Fibroblast of lung (primary cell): Measurements from ENCODE around the gene DUSP21. TPM values are rescaled to one million over a fixed set of nuclear protein-coding genes. Genes with fewer than 3 reads are reported as not detected.

ENCODE experiments used
- DNase-seq, 2 donors: peaks; one replicate each; pipeline versions ENCODE4 v3.0.0 to v3.0.0-alpha.2; 2010; ENCODE audit warnings: low read depth in 2 of 2
- H2AFZ ChIP-seq: 2 replicates; pipeline ENCODE4 v1.5.1; 2012; ENCODE audit warnings: low read length, control low read depth, inconsistent platforms
- H3K27ac ChIP-seq: 2 replicates; pipeline ENCODE4 v1.5.1; 2011; ENCODE audit warnings: low read length, control low read depth; ENCODE audit not compliant: insufficient read depth
- H3K27me3 ChIP-seq: 2 replicates; pipeline ENCODE4 v1.5.1; 2011; ENCODE audit warnings: mild to moderate bottlenecking, low read length; ENCODE audit not compliant: control insufficient read depth, insufficient read depth
- H3K36me3 ChIP-seq: 2 replicates; pipeline ENCODE4 v1.5.1; 2011; ENCODE audit warnings: low read length; ENCODE audit not compliant: control insufficient read depth, insufficient read depth
- H3K4me1 ChIP-seq: 2 replicates; pipeline ENCODE4 v1.5.1; 2011; ENCODE audit warnings: low read length; ENCODE audit not compliant: control insufficient read depth, insufficient read depth; ENCODE audit errors: extremely low read depth
- H3K4me2 ChIP-seq: 2 replicates; pipeline ENCODE4 v1.5.1; 2011; ENCODE audit warnings: low read length, control low read depth; ENCODE audit not compliant: insufficient read depth; ENCODE audit errors: extremely low read depth
- H3K4me3 ChIP-seq, 4 experiments: fragments of 200-600 bp in 1 of 4; sonication (generic) in 1 of 4; replicated peaks in 1 of 4; 2 replicates each; pipeline ENCODE4 v1.5.1; 2011 to 2016; ENCODE audit warnings: low read length in 4 of 4, low read depth in 3 of 4, mild to moderate bottlenecking in 3 of 4, control low read depth in 2 of 4, inconsistent platforms in 1 of 4, mixed read lengths in 1 of 4; ENCODE audit not compliant: insufficient read depth in 1 of 4; ENCODE audit errors: control extremely low read depth in 1 of 4
- H3K79me2 ChIP-seq: 2 replicates; pipeline ENCODE4 v1.5.1; 2012; ENCODE audit warnings: mild to moderate bottlenecking, low read length, inconsistent platforms; ENCODE audit not compliant: control insufficient read depth, insufficient read depth
- H3K9ac ChIP-seq: 2 replicates; pipeline ENCODE4 v1.5.1; 2011; ENCODE audit warnings: mild to moderate bottlenecking, low read length, control low read depth; ENCODE audit not compliant: insufficient read depth
- H3K9me3 ChIP-seq: 2 replicates; pipeline ENCODE4 v1.5.1; 2012; ENCODE audit warnings: low read depth, low read length; ENCODE audit not compliant: control insufficient read depth, insufficient read depth
- H4K20me1 ChIP-seq: 2 replicates; pipeline ENCODE4 v1.5.1; 2011; ENCODE audit warnings: low read length; ENCODE audit not compliant: control insufficient read depth, insufficient read depth; ENCODE audit errors: extremely low read depth
- EZH2 ChIP-seq: IDR thresholded peaks from 2 replicates; pipeline ENCODE4 v1.5.1; 2012; ENCODE audit warnings: low read length, control low read depth, mild to moderate bottlenecking; ENCODE audit errors: missing control alignments
- polyA plus RNA-seq, 2 donors: library from polyadenylated mRNA; depleted of rRNA in 1 of 2; stranded (reverse) in 1 of 2; unstranded in 1 of 2; fragments of >200 nt; gene quantifications; 2 replicates each; pipeline ENCODE4 v1.2.1, GENCODE V29; 2011 to 2012; ENCODE audit warnings: missing spikeins in 1 of 2
- total RNA-seq: library from RNA; depleted of rRNA; stranded (reverse); fragments of >200 nt; gene quantifications from 2 replicates; pipeline ENCODE4 v1.2.1, GENCODE V29; 2014
- TF ChIP-seq, protein P1 (sequence below), 2 donors: IDR thresholded peaks in 1 of 2; conservative IDR thresholded peaks in 1 of 2; 1 replicate in 1 of 2; 2 replicates in 1 of 2; pipeline ENCODE4 v1.5.1; 2011 to 2012; ENCODE audit warnings: low read length in 2 of 2, control low read depth in 1 of 2, inconsistent platforms in 1 of 2, low read depth in 1 of 2, mild to moderate bottlenecking in 1 of 2

DUSP21 gene
- total and polyA plus RNA-seq, 2 donors (not counting 1 experiment from before 2014, with no cell fraction given) = not detected

DNA sequence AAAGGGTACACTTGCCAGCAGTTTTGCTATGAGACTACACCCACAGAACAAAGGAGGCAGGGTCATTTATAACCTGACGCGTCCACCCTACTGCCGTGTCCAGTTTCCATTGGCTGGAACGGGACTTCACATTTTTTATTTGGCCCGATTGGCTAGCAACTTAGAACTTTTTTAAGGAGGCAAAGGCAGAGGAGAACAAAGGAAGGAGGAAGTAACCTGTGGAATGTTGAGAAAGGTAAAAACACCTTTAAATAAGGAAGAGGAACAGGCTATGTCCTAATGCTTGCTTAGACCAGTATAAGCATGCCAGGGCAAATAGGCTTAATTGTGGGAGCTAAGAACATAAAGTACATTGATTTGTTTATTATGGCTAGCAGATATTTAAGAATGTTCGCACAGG, 47.8 kb downstream of the DUSP21 start:
- no peak overlapping the region for H3K4me2 ChIP-seq
- H4K20me1 ChIP-seq = no peaks in the 10 kb centered on the region
- peaks cover 71% of the 10 kb centered on the region for H3K79me2 ChIP-seq
- no peak overlapping the region for H3K9ac ChIP-seq
- no peak for TF ChIP-seq EZH2
- TF ChIP-seq, protein P1, sequence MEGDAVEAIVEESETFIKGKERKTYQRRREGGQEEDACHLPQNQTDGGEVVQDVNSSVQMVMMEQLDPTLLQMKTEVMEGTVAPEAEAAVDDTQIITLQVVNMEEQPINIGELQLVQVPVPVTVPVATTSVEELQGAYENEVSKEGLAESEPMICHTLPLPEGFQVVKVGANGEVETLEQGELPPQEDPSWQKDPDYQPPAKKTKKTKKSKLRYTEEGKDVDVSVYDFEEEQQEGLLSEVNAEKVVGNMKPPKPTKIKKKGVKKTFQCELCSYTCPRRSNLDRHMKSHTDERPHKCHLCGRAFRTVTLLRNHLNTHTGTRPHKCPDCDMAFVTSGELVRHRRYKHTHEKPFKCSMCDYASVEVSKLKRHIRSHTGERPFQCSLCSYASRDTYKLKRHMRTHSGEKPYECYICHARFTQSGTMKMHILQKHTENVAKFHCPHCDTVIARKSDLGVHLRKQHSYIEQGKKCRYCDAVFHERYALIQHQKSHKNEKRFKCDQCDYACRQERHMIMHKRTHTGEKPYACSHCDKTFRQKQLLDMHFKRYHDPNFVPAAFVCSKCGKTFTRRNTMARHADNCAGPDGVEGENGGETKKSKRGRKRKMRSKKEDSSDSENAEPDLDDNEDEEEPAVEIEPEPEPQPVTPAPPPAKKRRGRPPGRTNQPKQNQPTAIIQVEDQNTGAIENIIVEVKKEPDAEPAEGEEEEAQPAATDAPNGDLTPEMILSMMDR (conservative IDR thresholded peaks at IDR 0.05 in 1 of 2, IDR thresholded peaks at IDR 0.05 in 1 of 2; ENCODE audit: low read depth in 1 of 2, low read length in 2 of 2) = no peak
- no peak overlapping the region for H3K27ac ChIP-seq
- DNase-seq = no peak
- no peak overlapping the region for H2AFZ ChIP-seq
- H3K36me3 ChIP-seq = no peaks in the 10 kb centered on the region
- no peaks in the 10 kb centered on the region for H3K27me3 ChIP-seq
- H3K9me3 ChIP-seq = no peaks in the 10 kb centered on the region
- H3K4me1 ChIP-seq = no peaks in the 10 kb centered on the region
- H3K4me3 ChIP-seq = no peak overlapping the region

Other genes with a start within 250 kb of the DUSP21 start
- 13.6 and 28.4 TPM in 2 replicates for gene KDM6A, start 29.2 kb downstream of the DUSP21 start, total RNA-seq
- gene KDM6A, start 29.2 kb downstream of the DUSP21 start, polyA plus RNA-seq = 13.4 and 13.8 TPM in 2 replicates